Measurements from ENCODE around the gene SPECC1.
A peak's percentile ranks its signal among the peaks of the same experiment; 100 is the strongest.

Gene SPECC1

GRCh38 chr17:20256144-20256543 lies 247.0 kb downstream of the SPECC1 start:
- TF ChIP-seq CTCF (IDR thresholded peaks at IDR 0.05): no peak
- H3K27me3 Mint-ChIP-seq (ENCODE audit: low read depth, poor library complexity): peaks cover 3% of the 10 kb centered on the region
- no peak overlapping the region for H3K4me3 Mint-ChIP-seq
- DNase-seq: no peak
- peaks cover 60% of the 10 kb centered on the region for H3K36me3 Mint-ChIP-seq (ENCODE audit: low read depth)
- H3K27ac Mint-ChIP-seq: peak overlapping the region; percentile 87
- peaks cover 17% of the 10 kb centered on the region for H3K9me3 Mint-ChIP-seq
- H3K4me1 Mint-ChIP-seq: peaks cover 38% of the 10 kb centered on the region

DNA sequence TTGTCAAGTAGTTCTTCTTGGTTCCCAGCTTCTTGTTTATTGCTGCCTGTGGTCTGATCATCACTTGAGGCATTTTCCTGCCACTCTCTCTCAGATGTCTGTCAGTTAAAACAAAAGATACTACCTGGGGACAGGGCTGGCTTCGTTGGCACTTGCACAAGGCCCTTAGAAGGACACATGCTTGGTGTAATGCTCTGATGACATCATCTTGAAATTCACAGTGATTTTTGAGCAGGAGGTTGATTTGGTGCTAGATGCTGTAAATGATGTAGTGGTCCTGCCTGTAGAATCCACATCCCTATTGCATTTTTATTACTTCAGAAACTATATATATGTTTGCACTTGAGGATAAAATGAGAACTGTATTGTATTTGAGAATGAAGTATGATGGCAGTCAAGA lies 247.8 kb downstream of the SPECC1 start:
- Mint-ChIP-seq H3K36me3 (ENCODE audit: low read depth) (peaks cover 65% of the 10 kb centered on the region), H3K9me3 (peaks cover 17% of the 10 kb centered on the region), H3K27me3 (ENCODE audit: low read depth, poor library complexity) (peaks cover 3% of the 10 kb centered on the region), H3K4me3 (no peak overlapping the region), H3K4me1 (peaks cover 38% of the 10 kb centered on the region), H3K27ac (no peak overlapping the region)
- TF ChIP-seq CTCF (IDR thresholded peaks at IDR 0.05): no peak
- no peak for DNase-seq

DNA sequence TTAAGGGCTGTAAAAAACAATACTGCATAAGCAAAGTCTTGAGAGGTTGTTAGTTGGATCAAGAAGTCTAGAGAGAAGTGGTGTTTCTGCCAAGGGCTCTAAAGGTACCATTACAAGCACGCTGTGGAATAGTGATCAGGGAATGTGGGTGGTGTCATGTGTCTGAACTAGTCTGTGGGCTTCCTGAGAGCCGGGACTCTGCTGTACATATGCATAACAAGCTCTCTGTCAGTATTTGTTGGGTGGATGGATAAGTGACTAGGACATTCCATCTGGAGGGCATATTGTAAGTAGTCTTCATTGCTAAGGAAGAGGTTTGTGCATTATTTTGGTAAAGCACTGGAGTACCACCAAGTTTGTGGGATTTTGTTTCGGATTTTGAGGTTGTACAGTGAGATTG lies 248.6 kb downstream of the SPECC1 start:
- Mint-ChIP-seq H3K27me3 (ENCODE audit: low read depth, poor library complexity) (peaks cover 3% of the 10 kb centered on the region), H3K9me3 (peaks cover 17% of the 10 kb centered on the region), H3K27ac (no peak overlapping the region), H3K4me3 (no peak overlapping the region), H3K4me1 (peaks cover 45% of the 10 kb centered on the region), H3K36me3 (ENCODE audit: low read depth) (peaks cover 59% of the 10 kb centered on the region)
- no peak for TF ChIP-seq CTCF (IDR thresholded peaks at IDR 0.05)
- no peak for DNase-seq

DNA sequence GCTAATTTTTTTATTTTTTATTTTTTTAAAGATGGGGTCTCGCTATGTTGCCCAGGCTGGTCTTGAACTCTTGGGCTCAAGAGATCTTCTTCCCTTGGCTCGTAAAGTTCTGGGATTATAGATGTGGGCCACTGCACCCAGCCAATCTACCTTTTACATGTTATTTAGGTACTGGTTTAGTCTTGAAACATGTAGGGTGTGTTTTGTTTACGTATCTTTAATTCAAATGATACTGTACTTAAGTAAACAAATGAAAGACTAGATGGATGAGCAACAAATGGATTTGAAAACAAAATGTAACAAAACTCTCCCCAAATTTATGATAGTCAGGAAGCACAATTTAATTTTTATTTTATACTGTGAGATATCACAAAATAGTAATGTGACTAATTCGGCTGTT lies 250.5 kb downstream of the SPECC1 start:
- Mint-ChIP-seq H3K27ac (no peak overlapping the region), H3K27me3 (ENCODE audit: low read depth, poor library complexity) (peaks cover 3% of the 10 kb centered on the region), H3K4me1 (peaks cover 39% of the 10 kb centered on the region), H3K36me3 (ENCODE audit: low read depth) (peaks cover 50% of the 10 kb centered on the region), H3K4me3 (no peak overlapping the region), H3K9me3 (peaks cover 17% of the 10 kb centered on the region)
- DNase-seq: no peak
- TF ChIP-seq CTCF (IDR thresholded peaks at IDR 0.05): no peak

DNA sequence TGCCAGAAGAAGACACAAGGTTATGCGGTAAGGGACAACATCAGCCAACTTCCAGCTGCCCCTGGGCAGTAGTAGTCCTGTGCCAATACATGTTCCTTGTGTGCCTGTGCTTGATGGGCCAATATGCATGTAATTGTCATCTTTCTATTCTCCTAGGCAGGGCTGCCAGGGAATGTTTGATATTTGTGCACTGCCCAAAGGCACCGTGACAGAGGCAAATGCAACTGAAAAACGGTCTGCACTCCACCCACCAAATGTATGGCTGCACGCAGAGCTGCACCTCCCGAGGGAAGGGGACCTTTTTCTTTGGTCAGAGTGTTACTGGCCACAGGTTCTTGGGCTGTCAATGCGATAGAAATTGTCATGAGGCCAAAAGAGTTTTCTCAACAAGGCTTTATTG lies 251.1 kb downstream of the SPECC1 start:
- Mint-ChIP-seq H3K4me1 (peaks cover 33% of the 10 kb centered on the region), H3K36me3 (ENCODE audit: low read depth) (peaks cover 51% of the 10 kb centered on the region)

More for the DNA sequence above, 251.1 kb downstream of the SPECC1 start:
- Mint-ChIP-seq H3K27me3 (ENCODE audit: low read depth, poor library complexity) (peaks cover 3% of the 10 kb centered on the region), H3K9me3 (peaks cover 17% of the 10 kb centered on the region), H3K27ac (no peak overlapping the region), H3K4me3 (no peak overlapping the region)
- TF ChIP-seq CTCF (IDR thresholded peaks at IDR 0.05): no peak
- no peak for DNase-seq

Measured in nephron progenitor cell (in vitro differentiated cells).